HEK293T (cell line): ENCODE measurements around the gene GMIP.

Experiments used
- CTCF ChIA-PET: fragments of 350-600 bp; formaldehyde crosslinking; extraction: SDS; loops from one replicate; lab custom pipeline; 2021; ENCODE audit warnings: antibody characterized with exemption, inconsistent platforms; lab: Yijun Ruan, JAX
- POLR2A ChIA-PET: fragments of 350-600 bp; formaldehyde crosslinking; extraction: SDS; loops from one replicate; lab custom pipeline; 2020; ENCODE audit warnings: antibody characterized with exemption, inconsistent platforms; lab: Yijun Ruan, JAX
- DNase-seq: peaks from one replicate; pipeline ENCODE4 v3.0.0; 2012; ENCODE audit warnings: mixed read lengths; ENCODE audit errors: extremely low spot score
- ARNT ChIP-seq: fragments of 450-650 bp; IDR thresholded peaks from 2 replicates; pipeline ENCODE4 v1.6.1; 2017; ENCODE audit warnings: mild to moderate bottlenecking
- BHLHE40 ChIP-seq: fragments of 450-650 bp; IDR thresholded peaks from 2 replicates; pipeline ENCODE4 v1.6.1; 2016; ENCODE audit warnings: mild to moderate bottlenecking, moderate library complexity, borderline replicate concordance
- CTBP1 ChIP-seq: fragments of 450-650 bp; IDR thresholded peaks from 2 replicates; pipeline ENCODE4 v1.6.1; 2016; ENCODE audit warnings: borderline replicate concordance
- ELF4 ChIP-seq: fragments of 450-650 bp; IDR thresholded peaks from 2 replicates; pipeline ENCODE4 v1.6.1; 2017; ENCODE audit warnings: antibody characterized with exemption
- FOXA1 ChIP-seq: fragments of 450-650 bp; IDR thresholded peaks from 2 replicates; pipeline ENCODE4 v1.6.1; 2016; ENCODE audit warnings: mild to moderate bottlenecking
- FOXK2 ChIP-seq: fragments of 450-650 bp; IDR thresholded peaks from 2 replicates; pipeline ENCODE4 v1.6.1; 2016; ENCODE audit warnings: mild to moderate bottlenecking
- FOXM1 ChIP-seq: fragments of 450-650 bp; IDR thresholded peaks from 2 replicates; pipeline ENCODE4 v1.6.1; 2017; ENCODE audit warnings: mild to moderate bottlenecking, borderline replicate concordance
- HDGF ChIP-seq: fragments of 450-650 bp; IDR thresholded peaks from 2 replicates; pipeline ENCODE4 v1.6.1; 2017; ENCODE audit warnings: antibody characterized with exemption, borderline replicate concordance
- L3MBTL2 ChIP-seq: fragments of 450-650 bp; conservative IDR thresholded peaks from 2 replicates; pipeline ENCODE4 v1.6.1; 2016; ENCODE audit warnings: mild to moderate bottlenecking
- LEF1 ChIP-seq: fragments of 450-650 bp; IDR thresholded peaks from 2 replicates; pipeline ENCODE4 v1.6.1; 2017; ENCODE audit warnings: mild to moderate bottlenecking, borderline replicate concordance
- NFRKB ChIP-seq: fragments of 450-650 bp; IDR thresholded peaks from 2 replicates; pipeline ENCODE4 v1.6.1; 2016; ENCODE audit warnings: mild to moderate bottlenecking, moderate library complexity
- SP1 ChIP-seq: fragments of 450-650 bp; IDR thresholded peaks from 2 replicates; pipeline ENCODE4 v1.6.1; 2017
- SUZ12 ChIP-seq: fragments of 450-650 bp; IDR thresholded peaks from 2 replicates; pipeline ENCODE4 v1.6.1; 2016; ENCODE audit warnings: mild to moderate bottlenecking
- TARDBP ChIP-seq: fragments of 450-650 bp; IDR thresholded peaks from 2 replicates; pipeline ENCODE4 v1.6.1; 2016
- ZNF384 ChIP-seq: fragments of 450-650 bp; IDR thresholded peaks from 2 replicates; pipeline ENCODE4 v1.6.1; 2016
- TF ChIP-seq, protein P1 (sequence below): fragments of 450-650 bp; IDR thresholded peaks from 2 replicates; pipeline ENCODE4 v1.6.1; 2016

Gene GMIP

GRCh38 chr19:19663256-19664120, 20.0 kb upstream of the GMIP start, which contains the start of gene ATP13A1:
TSS of gene ATP13A1 (minus strand) at chr19:19663676. CDS start at chr19:19663666, 10 bp downstream.
- CTCF ChIA-PET = no interaction called here
- TF ChIP-seq SP1 (no peak), ARNT (peak; percentile 40; the same call in 1 of the 2 replicates), HDGF (no peak), NFRKB (0 out of 2 replicates have a peak, but pooled peaks have one; percentile 65), LEF1 (peak; percentile 77; the same call in 1 of the 2 replicates), L3MBTL2 (peak; percentile 45), ELF4 (peak; percentile 82)
- TF ChIP-seq, protein P1, sequence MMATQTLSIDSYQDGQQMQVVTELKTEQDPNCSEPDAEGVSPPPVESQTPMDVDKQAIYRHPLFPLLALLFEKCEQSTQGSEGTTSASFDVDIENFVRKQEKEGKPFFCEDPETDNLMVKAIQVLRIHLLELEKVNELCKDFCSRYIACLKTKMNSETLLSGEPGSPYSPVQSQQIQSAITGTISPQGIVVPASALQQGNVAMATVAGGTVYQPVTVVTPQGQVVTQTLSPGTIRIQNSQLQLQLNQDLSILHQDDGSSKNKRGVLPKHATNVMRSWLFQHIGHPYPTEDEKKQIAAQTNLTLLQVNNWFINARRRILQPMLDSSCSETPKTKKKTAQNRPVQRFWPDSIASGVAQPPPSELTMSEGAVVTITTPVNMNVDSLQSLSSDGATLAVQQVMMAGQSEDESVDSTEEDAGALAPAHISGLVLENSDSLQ = peak; percentile 57
- peak; percentile 87 for DNase-seq
- POLR2A ChIA-PET = interaction anchor here (1.1 to 1.3 kb wide), 2 partner anchors 11 to 46 kb away, joined by 3 to 5 read pairs; no protein-coding TSS in a partner anchor

DNA sequence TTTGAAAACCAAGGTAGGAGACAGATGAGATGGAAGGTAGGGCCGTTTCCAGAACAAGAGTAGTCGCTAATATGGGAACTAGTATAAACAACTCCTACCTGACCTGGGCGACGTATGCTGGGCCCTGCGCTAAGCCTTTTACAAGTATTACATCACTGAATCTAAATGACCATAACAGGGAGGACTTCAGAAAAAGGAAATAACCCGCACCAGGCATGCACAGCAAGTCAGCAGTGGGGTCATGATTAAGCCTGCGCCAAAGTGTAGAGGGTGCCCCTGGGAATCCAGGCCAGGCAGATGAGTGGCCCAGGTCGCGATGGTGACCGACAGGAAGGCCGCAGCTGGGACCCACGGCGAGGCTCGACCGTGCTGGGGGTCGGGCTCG, 19.4 kb upstream of the GMIP start:
- CTCF ChIA-PET = no interaction called here
- TF ChIP-seq SUZ12 (no peak), CTBP1 (no peak), ELF4 (no peak), ARNT (no peak), BHLHE40 (no peak), NFRKB (no peak), TARDBP (no peak), ZNF384 (no peak), HDGF (no peak)
- peak; percentile 18 for DNase-seq
- POLR2A ChIA-PET = interaction anchor here (1.1 to 1.7 kb wide), 3 partner anchors 10 to 46 kb away, joined by 3 to 7 read pairs (median 5); no protein-coding TSS in a partner anchor

- TF ChIP-seq CTBP1 (no peak), FOXM1 (no peak), SP1 (no peak), BHLHE40 (no peak), TARDBP (no peak), FOXK2 (no peak), NFRKB (no peak), ELF4 (no peak), ARNT (no peak), HDGF (no peak), LEF1 (no peak), SUZ12 (no peak), ZNF384 (no peak), FOXA1 (no peak), L3MBTL2 (no peak)
- TF ChIP-seq, protein P1 = no peak
- POLR2A ChIA-PET = interaction anchor here (1.1 to 1.7 kb wide), 3 partner anchors 9 to 45 kb away, joined by 3 to 7 read pairs (median 5); no protein-coding TSS in a partner anchor
- CTCF ChIA-PET = no interaction called here
- no peak for DNase-seq
Observed at GRCh38 chr19:19662344-19662743, 18.9 kb upstream of the GMIP start.

DNA sequence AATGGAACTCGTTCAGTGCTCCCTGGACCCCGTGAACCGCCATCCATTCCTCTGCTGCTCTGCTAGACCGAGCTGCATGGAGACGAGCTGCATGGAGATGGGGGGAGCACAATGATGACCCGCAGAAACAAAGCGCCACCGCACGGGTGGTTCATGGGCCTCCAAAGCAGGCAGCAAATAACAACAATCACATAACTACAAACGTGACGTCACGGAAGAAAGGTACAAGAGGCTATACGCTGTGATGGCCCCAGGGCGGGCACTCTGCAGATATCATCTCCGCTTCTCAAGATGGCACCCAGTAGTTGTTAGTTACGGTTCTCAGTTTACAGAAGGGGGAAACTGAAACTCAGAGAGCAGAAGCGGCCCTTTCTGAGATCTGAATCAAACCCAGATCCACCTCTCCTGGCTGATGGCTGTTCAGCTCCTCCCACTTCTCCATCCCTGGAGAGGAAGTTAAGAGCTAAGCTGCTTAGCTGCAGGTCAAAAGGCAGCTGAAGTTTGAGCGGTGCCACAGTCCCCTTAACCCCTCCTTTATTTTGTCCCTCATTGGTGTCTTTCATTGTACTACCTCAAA, 18.3 kb upstream of the GMIP start:
- POLR2A ChIA-PET = interaction anchor here (1.3 to 1.7 kb wide), 2 partner anchors 10 to 44 kb away, joined by 3 to 7 read pairs; no protein-coding TSS in a partner anchor
- CTCF ChIA-PET = no interaction called here
- TF ChIP-seq BHLHE40 = no peak
- DNase-seq = peak; percentile 5

GRCh38 chr19:19661141-19661674, 17.8 kb upstream of the GMIP start:
- CTCF ChIA-PET = interaction anchor here (0.7 kb wide), 1 partner anchor 25 kb away, joined by 3 read pairs; no protein-coding TSS in a partner anchor
- peak; percentile 3 for DNase-seq
- TF ChIP-seq FOXA1 (no peak), FOXK2 (no peak), ARNT (no peak), FOXM1 (no peak), SUZ12 (no peak), CTBP1 (no peak), TARDBP (no peak), ZNF384 (no peak), NFRKB (no peak), LEF1 (no peak), HDGF (no peak), BHLHE40 (no peak), SP1 (no peak)
- TF ChIP-seq, protein P1 = no peak
- POLR2A ChIA-PET = interaction anchor here (1.7 kb wide), 1 partner anchor 10 kb away, joined by 7 read pairs; no protein-coding TSS in a partner anchor
